BJ (cell line): ENCODE data around the gene ERI3. TPM values are rescaled to one million over a fixed set of nuclear protein-coding genes. Genes with fewer than 3 reads are reported as not detected.

Experiments
- CTCF ChIA-PET: fragments of 350-600 bp; formaldehyde crosslinking; extraction: SDS; loops from one replicate; lab custom pipeline; 2021; ENCODE audit warnings: antibody characterized with exemption, inconsistent platforms; lab: Yijun Ruan, JAX
- POLR2A ChIA-PET: fragments of 300-600 bp; sonication (Branson Sonifier 250); formaldehyde crosslinking; extraction: SDS; loops from one replicate; lab custom pipeline; 2021; ENCODE audit warnings: antibody characterized with exemption; lab: Charles Lee
- DNase-seq: peaks from one replicate; pipeline ENCODE4 v3.0.0-alpha.2; 2011; ENCODE audit warnings: low read depth
- H3K27me3 ChIP-seq: 2 replicates; pipeline ENCODE4 v1.6.0; 2011; ENCODE audit warnings: low read length; ENCODE audit not compliant: control insufficient read depth, insufficient read depth
- H3K36me3 ChIP-seq: 2 replicates; pipeline ENCODE4 v1.5.1; 2011; ENCODE audit warnings: low read length; ENCODE audit not compliant: control insufficient read depth, insufficient read depth
- H3K4me3 ChIP-seq: 2 replicates; pipeline ENCODE4 v1.5.1; 2011; ENCODE audit warnings: low read depth, mild to moderate bottlenecking, control low read depth, low read length
- CTCF ChIP-seq: IDR thresholded peaks from 2 replicates; pipeline ENCODE4 v1.5.1; 2011; ENCODE audit warnings: low read depth, mild to moderate bottlenecking, control low read depth, inconsistent platforms, low read length, moderate library complexity; ENCODE audit not compliant: insufficient read depth
- polyA plus RNA-seq: library from polyadenylated mRNA; depleted of rRNA; stranded (reverse); fragments of >200 nt; gene quantifications from 2 replicates; pipeline ENCODE4 v1.2.3, GENCODE V29; 2011

ERI3 gene
- polyA plus RNA-seq, 1 experiment: 75.4 TPM

GRCh38 chr1:44268054-44268453, 87.0 kb downstream of the ERI3 start:
- ChIA-PET POLR2A (no interaction called here), CTCF (interaction anchor here (0.8 to 2.5 kb wide), 4 partner anchors 10 to 50 kb away, joined by 3 to 7 read pairs (median 4); no protein-coding TSS in a partner anchor)
- H3K4me3 ChIP-seq: no peak overlapping the region
- H3K36me3 ChIP-seq: no peaks in the 10 kb centered on the region
- H3K27me3 ChIP-seq: no peaks in the 10 kb centered on the region
- TF ChIP-seq CTCF: no peak
- no peak for DNase-seq

- CTCF ChIA-PET: interaction anchor here (0.7 to 2.5 kb wide), 5 partner anchors 10 to 50 kb away, joined by 3 to 7 read pairs (median 4); no protein-coding TSS in a partner anchor
- H3K4me3 ChIP-seq: no peak overlapping the region
- no peak for TF ChIP-seq CTCF
- POLR2A ChIA-PET: no interaction called here
- no peak for DNase-seq
- H3K36me3 ChIP-seq: no peaks in the 10 kb centered on the region
- H3K27me3 ChIP-seq: no peaks in the 10 kb centered on the region
These were observed 87.6 kb downstream of the ERI3 start for GRCh38 chr1:44267438-44267837.

- no peak overlapping the region for H3K4me3 ChIP-seq
- DNase-seq: no peak
- ChIA-PET POLR2A (no interaction called here), CTCF (interaction anchor here (0.7 to 2.5 kb wide), 3 partner anchors 9 to 49 kb away, joined by 4 to 7 read pairs (median 5); no protein-coding TSS in a partner anchor)
- H3K36me3 ChIP-seq: no peaks in the 10 kb centered on the region
- no peaks in the 10 kb centered on the region for H3K27me3 ChIP-seq
- TF ChIP-seq CTCF: no peak
These were observed 88.4 kb downstream of the ERI3 start for GRCh38 chr1:44266400-44267344.

- Histone ChIP-seq H3K27me3 (no peaks in the 10 kb centered on the region), H3K4me3 (no peak overlapping the region), H3K36me3 (peaks cover 2% of the 10 kb centered on the region; the same call in 1 of the 2 replicates)
- ChIA-PET POLR2A (no interaction called here), CTCF (interaction anchor here (0.6 to 1.2 kb wide), 4 partner anchors 27 to 116 kb away, joined by 3 to 5 read pairs (median 3); no protein-coding TSS in a partner anchor)
- TF ChIP-seq CTCF: no peak
- no peak for DNase-seq
These were observed 89.2 kb downstream of the ERI3 start for GRCh38 chr1:44265656-44266358.

- CTCF ChIA-PET: interaction anchor here (1.1 to 1.7 kb wide), 3 partner anchors 8 to 51 kb away, joined by 3 to 4 read pairs (median 3); no protein-coding TSS in a partner anchor
- peaks cover 2% of the 10 kb centered on the region; the same call in 1 of the 2 replicates for H3K36me3 ChIP-seq
- POLR2A ChIA-PET: no interaction called here
These were observed 90.6 kb downstream of the ERI3 start for GRCh38 chr1:44264451-44264771.

More at GRCh38 chr1:44264451-44264771, 90.6 kb downstream of the ERI3 start:
- no peak for TF ChIP-seq CTCF
- no peaks in the 10 kb centered on the region for H3K27me3 ChIP-seq
- no peak for DNase-seq
- no peak overlapping the region for H3K4me3 ChIP-seq
